HCT116 (cell line): ENCODE data around the gene TRIM10. TPM values are rescaled to one million over a fixed set of nuclear protein-coding genes. Genes with fewer than 3 reads are reported as not detected.

Source experiments
- ATAC-seq: fragments of 200-7000 bp; cut with Tn5 transposase; 2 replicates; pipeline ENCODE4 v1.9.1; 2020; ENCODE audit warnings: mild to moderate bottlenecking, moderate library complexity
- BruUV-seq: library from RNA; stranded (reverse); fragments of 400-500 nt; replicated peaks from 2 replicates; lab custom pipeline; 2021; lab: Mats Ljungman, UMichigan
- CTCF ChIA-PET: fragments of 300-600 bp; sonication (Branson Sonifier 250); formaldehyde crosslinking; loops from one replicate; lab custom pipeline; 2021; ENCODE audit warnings: antibody characterized with exemption; lab: Charles Lee
- POLR2A ChIA-PET: fragments of 300-600, 350-600 bp; sonication (Branson Sonifier 250); formaldehyde crosslinking; loops from one replicate; lab custom pipeline; 2021; ENCODE audit warnings: antibody characterized with exemption; lab: Charles Lee
- RAD21 ChIA-PET, 2 experiments: fragments of 300-600 bp; sonication (Branson Sonifier 250); formaldehyde crosslinking; loops; one replicate each; lab custom pipeline; 2023; ENCODE audit warnings: low total read pairs in 2 of 2; ENCODE audit not compliant: uncharacterized antibody in 2 of 2, unreplicated experiment in 2 of 2, low non-redundant PET in 1 of 2; lab: Charles Lee
- DNase-seq: peaks from one replicate; pipeline ENCODE4 v3.0.0-alpha.2; 2010; ENCODE audit warnings: low read depth, low spot score
- H2AFZ ChIP-seq: fragments of 200-600 bp; shearing (Covaris generic), sonication (generic); 2 replicates; pipeline ENCODE4 v1.6.1; 2017; ENCODE audit warnings: low read depth, mixed run types, mixed read lengths, antibody characterized with exemption, low read length; ENCODE audit not compliant: poor library complexity, severe bottlenecking
- H3K27ac ChIP-seq: 2 replicates; pipeline ENCODE4 v1.5.1; 2012; ENCODE audit warnings: low read depth, low read length
- H3K27me3 ChIP-seq: fragments of 200-600 bp; sonication (generic); 2 replicates; pipeline ENCODE4 v1.6.1; 2016; ENCODE audit warnings: mixed run types, low read length, mixed read lengths; ENCODE audit not compliant: insufficient read depth
- H3K36me3 ChIP-seq, 2 experiments: fragments of 200-500 bp in 1 of 2; fragments of 200-600 bp in 1 of 2; sonication (Bioruptor generic) in 1 of 2; sonication (generic) in 1 of 2; 2 replicates each; pipeline versions ENCODE4 v1.5.1 to v1.6.1; 2014 to 2016; ENCODE audit warnings: low read length in 2 of 2, inconsistent platforms in 1 of 2, mixed read lengths in 1 of 2, mixed run types in 1 of 2; ENCODE audit not compliant: insufficient read depth in 2 of 2, control insufficient read depth in 1 of 2
- H3K4me1 ChIP-seq, 2 experiments: fragments of 200-600 bp in 1 of 2; sonication (generic) in 1 of 2; 2 replicates each; pipeline versions ENCODE4 v1.5.1 to v1.6.1; 2012 to 2017; ENCODE audit warnings: low read length in 2 of 2, inconsistent platforms in 1 of 2, mild to moderate bottlenecking in 1 of 2, mixed read lengths in 1 of 2, mixed run types in 1 of 2, moderate library complexity in 1 of 2; ENCODE audit not compliant: insufficient read depth in 2 of 2, control insufficient read depth in 1 of 2
- H3K4me2 ChIP-seq: fragments of 200-600 bp; sonication (generic); 2 replicates; pipeline ENCODE4 v1.6.1; 2017; ENCODE audit warnings: mixed run types, low read length, mixed read lengths
- H3K4me3 ChIP-seq, 2 experiments: fragments of 200-600 bp in 1 of 2; sonication (generic) in 1 of 2; replicated peaks in 1 of 2; 2 replicates each; pipeline ENCODE4 v1.5.1; 2011 to 2016; ENCODE audit warnings: low read length in 2 of 2, control low read depth in 1 of 2, low read depth in 1 of 2, mild to moderate bottlenecking in 1 of 2, mixed read lengths in 1 of 2, mixed run types in 1 of 2
- H3K79me2 ChIP-seq: fragments of 200-600 bp; sonication (generic); 2 replicates; pipeline ENCODE4 v1.6.1; 2017; ENCODE audit warnings: mild to moderate bottlenecking, mixed run types, low read length, moderate library complexity, mixed read lengths; ENCODE audit not compliant: insufficient read depth
- H3K9ac ChIP-seq: fragments of 200-600 bp; sonication (generic); 2 replicates; pipeline ENCODE4 v1.6.1; 2016; ENCODE audit warnings: low read length, mixed read lengths
- H3K9me2 ChIP-seq: fragments of 200-600 bp; sonication (generic), shearing (Covaris generic); 2 replicates; pipeline ENCODE4 v1.6.1; 2017; ENCODE audit warnings: mixed run types, mild to moderate bottlenecking, moderate library complexity; ENCODE audit not compliant: insufficient read depth
- H3K9me3 ChIP-seq, 2 experiments: fragments of 200-500 bp in 1 of 2; fragments of 200-600 bp in 1 of 2; sonication (Bioruptor generic) in 1 of 2; sonication (generic) in 1 of 2; 2 replicates each; pipeline ENCODE4 v1.6.1; 2014 to 2017; ENCODE audit warnings: low read length in 2 of 2, mixed read lengths in 2 of 2, inconsistent platforms in 1 of 2, low read depth in 1 of 2, mild to moderate bottlenecking in 1 of 2, mixed run types in 1 of 2, moderate library complexity in 1 of 2; ENCODE audit not compliant: control insufficient read depth in 1 of 2, insufficient read depth in 1 of 2
- H4K20me1 ChIP-seq: fragments of 200-600 bp; sonication (generic), shearing (Covaris generic); 2 replicates; pipeline ENCODE4 v1.6.1; 2017; ENCODE audit warnings: mixed run types, mild to moderate bottlenecking, moderate library complexity; ENCODE audit not compliant: insufficient read depth
- POLR2A ChIP-seq: IDR thresholded peaks from 2 replicates; pipeline ENCODE4 v1.7.0; 2011; ENCODE audit warnings: borderline replicate concordance; ENCODE audit not compliant: insufficient read depth, insufficient read length; ENCODE audit errors: extremely low read depth
- SRF ChIP-seq: IDR thresholded peaks from 2 replicates; pipeline ENCODE4 v1.6.1; 2012; ENCODE audit warnings: low read depth
- intact Hi-C: fragments of 100-400 bp; cut with micrococcal nuclease; formaldehyde crosslinking; loops from 2 replicates; pipeline ENCODE4 v1.10.0; 2022
- total RNA-seq: library from RNA; stranded (reverse); gene quantifications from one replicate; pipeline ENCODE4 v1.2.1, GENCODE V29; 2021; ENCODE audit not compliant: unreplicated experiment

Gene TRIM10
- total RNA-seq, 1 experiment from 2014 or later: 0.98 TPM

GRCh38 chr6:30102414-30102969 is 58.5 kb downstream of the TRIM10 start:
- Histone ChIP-seq H3K9me3 (no peaks in the 10 kb centered on the region), H2AFZ (peak overlapping the region; percentile 28), H3K9ac (peak overlapping the region; percentile 64), H3K79me2 (no peaks in the 10 kb centered on the region), H3K4me3 (peak overlapping the region; percentile 50 to 56), H3K4me2 (peak overlapping the region; percentile 91), H3K27me3 (no peaks in the 10 kb centered on the region), H3K4me1 (peaks cover 23 to 50% of the 10 kb centered on the region in 2 experiments), H3K9me2 (no peaks in the 10 kb centered on the region), H4K20me1 (no peaks in the 10 kb centered on the region), H3K27ac (no peak overlapping the region; the same call in 1 of the 2 replicates), H3K36me3 (no peaks in the 10 kb centered on the region)
- no peak for TF ChIP-seq SRF
- TF ChIP-seq POLR2A: peak; percentile 8
- ChIA-PET CTCF (interaction anchor here (0.7 to 6.4 kb wide), 14 partner anchors 9 to 448 kb away, joined by 3 to 105 read pairs (median 4); no protein-coding TSS in a partner anchor), POLR2A (interaction anchor here (0.9 to 1.4 kb wide), 9 partner anchors 11 to 69 kb away, joined by 3 to 18 read pairs (median 4); partner anchors contain the start of gene POLR1H), RAD21 (interaction anchor here (0.7 to 1.4 kb wide), 4 partner anchors 11 to 49 kb away, joined by 3 to 6 read pairs (median 4); no protein-coding TSS in a partner anchor)
- BruUV-seq: TSS peak; percentile 64
- ATAC-seq (peak; percentile 6), DNase-seq (no peak)
- intact Hi-C loops: loop anchor here (2.0 kb wide), 1 partner anchor 60 kb away; the partner anchor contains the start of gene TRIM15

Other genes starting within 250 kb of the TRIM10 start
- 251 TPM for gene HLA-A, start 218.7 kb downstream of the TRIM10 start, total RNA-seq
- 42.6 TPM for gene POLR1H, start 99.9 kb downstream of the TRIM10 start, total RNA-seq
- 29.3 TPM for gene PPP1R11, start 94.0 kb downstream of the TRIM10 start, total RNA-seq
- 0.22 TPM for gene RNF39, start 85.4 kb downstream of the TRIM10 start, total RNA-seq
- not detected for gene TRIM31, start 48.1 kb downstream of the TRIM10 start, total RNA-seq
- not detected for gene TRIM40, start 25.1 kb downstream of the TRIM10 start, total RNA-seq
- gene TRIM15, start 2.3 kb upstream of the TRIM10 start, total RNA-seq: 6.5 TPM
- 32.2 TPM for gene TRIM26, start 52.2 kb upstream of the TRIM10 start, total RNA-seq
- 11.2 TPM for gene TRIM39, start 165.7 kb upstream of the TRIM10 start, total RNA-seq
- gene RPP21, start 183.9 kb upstream of the TRIM10 start, total RNA-seq: 70.4 TPM